ENCODE results near the gene FOXO6.

FOXO6 gene

GRCh38 chr1:41367288-41367642 is 6.0 kb downstream of the FOXO6 start:
- DNase-seq = no peak

GRCh38 chr1:41368366-41368765 is 7.1 kb downstream of the FOXO6 start:
- DNase-seq = no peak

- DNase-seq = no peak
Measured at GRCh38 chr1:41368801-41369200, 7.6 kb downstream of the FOXO6 start.

- DNase-seq = no peak
Measured at GRCh38 chr1:41369531-41369930, 8.3 kb downstream of the FOXO6 start.

GRCh38 chr1:41370225-41370624 is 9.0 kb downstream of the FOXO6 start:
- DNase-seq = no peak

- DNase-seq = no peak
Measured at GRCh38 chr1:41370756-41371420, 9.7 kb downstream of the FOXO6 start.

GRCh38 chr1:41371630-41372599 is 10.7 kb downstream of the FOXO6 start:
- DNase-seq = peak; percentile 36 to 41

GRCh38 chr1:41372600-41372993 is 11.4 kb downstream of the FOXO6 start:
- DNase-seq = no peak

- DNase-seq = no peak
Measured at GRCh38 chr1:41373373-41373772, 12.1 kb downstream of the FOXO6 start.

- no peak for DNase-seq
Measured at GRCh38 chr1:41374711-41375110, 13.5 kb downstream of the FOXO6 start.

GRCh38 chr1:41377397-41377796 is 16.2 kb downstream of the FOXO6 start:
- no peak for DNase-seq

GRCh38 chr1:41378222-41378621 is 17.0 kb downstream of the FOXO6 start:
- no peak for DNase-seq

- no peak for DNase-seq
Measured at GRCh38 chr1:41378999-41379737, 17.9 kb downstream of the FOXO6 start.

GRCh38 chr1:41379738-41380130 is 18.5 kb downstream of the FOXO6 start:
- no peak for DNase-seq

GRCh38 chr1:41380195-41380594 is 19.0 kb downstream of the FOXO6 start:
- no peak for DNase-seq

- DNase-seq = no peak
Measured at GRCh38 chr1:41380979-41381691, 19.9 kb downstream of the FOXO6 start.

- no peak for DNase-seq
Measured at GRCh38 chr1:41381692-41382479, 20.7 kb downstream of the FOXO6 start.

GRCh38 chr1:41382480-41383090 is 21.4 kb downstream of the FOXO6 start:
- no peak for DNase-seq

- DNase-seq = peak in 1 of 2 donors; percentile 13
Measured at GRCh38 chr1:41383094-41383852, 22.0 kb downstream of the FOXO6 start.

- no peak for DNase-seq
Measured at GRCh38 chr1:41384579-41384978, 23.3 kb downstream of the FOXO6 start.
